ENCODE measurements around the gene SLC13A3. TPM values are rescaled to one million over a fixed set of nuclear protein-coding genes. Genes with fewer than 3 reads are reported as not detected.

The SLC13A3 gene
- total RNA-seq, 1 experiment from 2014 or later = 17.5 TPM

- H3K9me3 Mint-ChIP-seq = no peaks in the 10 kb centered on the region
- peaks cover 10 to 11% of the 10 kb centered on the region in 2 experiments for H3K4me1 Mint-ChIP-seq
- Histone ChIP-seq H3K4ac (ENCODE audit: low read depth, low read length) (no peak overlapping the region), H2AFZ (ENCODE audit: low read length) (no peak overlapping the region), H3K4me1 (ENCODE audit: insufficient read depth, low read length) (peaks cover 2% of the 10 kb centered on the region; the same call in 1 of the 2 replicates), H3T11ph (ENCODE audit: low read length) (no peak overlapping the region), H3K27ac (ENCODE audit: insufficient read length, low read depth, low read length) (no peak overlapping the region), H2BK20ac (ENCODE audit: low read depth, low read length, poor library complexity, severe bottlenecking) (no peak overlapping the region), H4K91ac (ENCODE audit: insufficient read length, low read depth, low read length) (no peak overlapping the region), H3K18ac (ENCODE audit: insufficient read length, low read depth, low read length) (no peak overlapping the region), H3K9me3 (ENCODE audit: control insufficient read depth, low read depth, low read length) (no peaks in the 10 kb centered on the region), H3K9ac (ENCODE audit: extremely low read depth, insufficient read length, low read length) (no peak overlapping the region), H2BK15ac (ENCODE audit: low read depth, low read length) (no peak overlapping the region), H4K5ac (ENCODE audit: insufficient read length, low read depth, low read length) (no peak overlapping the region), H2BK5ac (ENCODE audit: insufficient read length, low read length) (no peak overlapping the region), H3K79me1 (ENCODE audit: insufficient read depth, low read depth, low read length, poor library complexity, severe bottlenecking) (no peaks in the 10 kb centered on the region), H3K79me2 (ENCODE audit: insufficient read depth, low read length) (no peaks in the 10 kb centered on the region), H2BK12ac (ENCODE audit: insufficient read length, low read depth, low read length) (no peak overlapping the region), H4K8ac (replicated peaks; ENCODE audit: insufficient read length, low read depth, low read length) (no peak overlapping the region), H3K4me2 (ENCODE audit: insufficient read depth, insufficient read length, low read length) (no peak overlapping the region), H4K20me1 (ENCODE audit: control insufficient read depth, insufficient read depth, insufficient read length) (no peaks in the 10 kb centered on the region), H3K23ac (ENCODE audit: insufficient read length, low read depth, low read length) (no peak overlapping the region), H2AK5ac (ENCODE audit: insufficient read length, low read length) (no peak overlapping the region), H3K56ac (ENCODE audit: insufficient read length, low read depth, low read length) (no peak overlapping the region), H2BK120ac (ENCODE audit: low read depth, low read length, poor library complexity, severe bottlenecking) (no peak overlapping the region), H3K23me2 (ENCODE audit: insufficient read length, low read depth, low read length, poor library complexity, severe bottlenecking) (no peaks in the 10 kb centered on the region), H3K14ac (ENCODE audit: insufficient read depth, low read length) (no peak overlapping the region), H3K27me3 (ENCODE audit: insufficient read depth, low read length) (no peaks in the 10 kb centered on the region)
- TF ChIP-seq, protein P1, sequence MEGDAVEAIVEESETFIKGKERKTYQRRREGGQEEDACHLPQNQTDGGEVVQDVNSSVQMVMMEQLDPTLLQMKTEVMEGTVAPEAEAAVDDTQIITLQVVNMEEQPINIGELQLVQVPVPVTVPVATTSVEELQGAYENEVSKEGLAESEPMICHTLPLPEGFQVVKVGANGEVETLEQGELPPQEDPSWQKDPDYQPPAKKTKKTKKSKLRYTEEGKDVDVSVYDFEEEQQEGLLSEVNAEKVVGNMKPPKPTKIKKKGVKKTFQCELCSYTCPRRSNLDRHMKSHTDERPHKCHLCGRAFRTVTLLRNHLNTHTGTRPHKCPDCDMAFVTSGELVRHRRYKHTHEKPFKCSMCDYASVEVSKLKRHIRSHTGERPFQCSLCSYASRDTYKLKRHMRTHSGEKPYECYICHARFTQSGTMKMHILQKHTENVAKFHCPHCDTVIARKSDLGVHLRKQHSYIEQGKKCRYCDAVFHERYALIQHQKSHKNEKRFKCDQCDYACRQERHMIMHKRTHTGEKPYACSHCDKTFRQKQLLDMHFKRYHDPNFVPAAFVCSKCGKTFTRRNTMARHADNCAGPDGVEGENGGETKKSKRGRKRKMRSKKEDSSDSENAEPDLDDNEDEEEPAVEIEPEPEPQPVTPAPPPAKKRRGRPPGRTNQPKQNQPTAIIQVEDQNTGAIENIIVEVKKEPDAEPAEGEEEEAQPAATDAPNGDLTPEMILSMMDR (conservative IDR thresholded peaks at IDR 0.05) = no peak
- peak; percentile 45 for DNase-seq
- H3K4me3 Mint-ChIP-seq = no peak overlapping the region
- no CpG with 5 or more reads among the region's 36 CpGs for WGBS (ENCODE audit: extremely low coverage, insufficient read length, low lambda C conversion rate)
- H3K36me3 Mint-ChIP-seq (ENCODE audit: insufficient read depth in 1 of 3, low read depth in 3 of 3) = no peaks in the 10 kb centered on the region
- peaks cover 2% of the 10 kb centered on the region for H3K27me3 Mint-ChIP-seq (ENCODE audit: low read depth)
- no peak overlapping the region for H3K27ac Mint-ChIP-seq
Measured at GRCh38 chr20:46541229-46541935, 109.9 kb downstream of the SLC13A3 start.

Measured in H9 (cell line).